Karpas-422 (cell line): Measurements from ENCODE around the gene FCHSD2. TPM values are rescaled to one million over a fixed set of nuclear protein-coding genes. Genes with fewer than 3 reads are reported as not detected.

Experiments
- DNase-seq: peaks from one replicate; pipeline ENCODE4 v3.0.0-alpha.2; 2015
- H2AFZ ChIP-seq: fragments of 200-600 bp; sonication (generic); 2 replicates; pipeline ENCODE4 v1.6.1; 2014; ENCODE audit warnings: antibody characterized with exemption, low read length, mixed read lengths
- H3K27ac ChIP-seq: fragments of 200-600 bp; sonication (generic); 2 replicates; pipeline ENCODE4 v1.5.1; 2014; ENCODE audit warnings: mild to moderate bottlenecking, low read length, moderate library complexity
- H3K27me3 ChIP-seq: fragments of 200-600 bp; sonication (generic); 2 replicates; pipeline ENCODE4 v1.6.1; 2014; ENCODE audit warnings: low read length, mixed read lengths
- H3K36me3 ChIP-seq: fragments of 200-600 bp; sonication (generic); 2 replicates; pipeline ENCODE4 v1.6.1; 2014; ENCODE audit warnings: low read length, mixed read lengths; ENCODE audit not compliant: insufficient read depth
- H3K4me1 ChIP-seq: fragments of 200-600 bp; sonication (generic); 2 replicates; pipeline ENCODE4 v1.6.1; 2014; ENCODE audit warnings: mild to moderate bottlenecking, low read length, mixed read lengths
- H3K4me2 ChIP-seq: fragments of 200-600 bp; sonication (generic); 2 replicates; pipeline ENCODE4 v1.6.1; 2014; ENCODE audit warnings: low read length, low read depth, mild to moderate bottlenecking; ENCODE audit not compliant: poor library complexity, severe bottlenecking
- H3K4me3 ChIP-seq: fragments of 200-600 bp; sonication (generic); 2 replicates; pipeline ENCODE4 v1.5.1; 2014; ENCODE audit warnings: mild to moderate bottlenecking, antibody characterized with exemption, low read length, mixed read lengths
- H3K79me2 ChIP-seq: fragments of 200-600 bp; sonication (generic); 2 replicates; pipeline ENCODE4 v1.6.1; 2014; ENCODE audit warnings: mild to moderate bottlenecking, low read length, mixed read lengths
- H3K9ac ChIP-seq: fragments of 200-600 bp; sonication (generic); 2 replicates; pipeline ENCODE4 v1.6.0; 2014; ENCODE audit warnings: low read length
- H3K9me2 ChIP-seq: fragments of 200-600 bp; sonication (generic), shearing (Covaris generic); replicated peaks from 2 replicates; pipeline ENCODE4 v1.6.0; 2014; ENCODE audit warnings: mild to moderate bottlenecking, low read length, moderate library complexity; ENCODE audit not compliant: insufficient read depth
- H3K9me3 ChIP-seq: fragments of 300-700, 200-600 bp; sonication (generic); 2 replicates; pipeline ENCODE4 v1.6.1; 2014; ENCODE audit warnings: low read length, mixed read lengths
- H4K20me1 ChIP-seq: fragments of 200-600 bp; sonication (generic); 2 replicates; pipeline ENCODE4 v1.6.1; 2014; ENCODE audit warnings: mild to moderate bottlenecking, antibody characterized with exemption, low read length, low read depth; ENCODE audit not compliant: insufficient read depth
- total RNA-seq: library from RNA; depleted of rRNA; stranded (reverse); fragments of >200 nt; shearing (Covaris generic); gene quantifications from 2 replicates; pipeline ENCODE4 v1.2.3, GENCODE V29; 2014; ENCODE audit warnings: low replicate concordance

The FCHSD2 gene
- total RNA-seq, 1 experiment from 2014 or later, result 48.2 TPM

DNA sequence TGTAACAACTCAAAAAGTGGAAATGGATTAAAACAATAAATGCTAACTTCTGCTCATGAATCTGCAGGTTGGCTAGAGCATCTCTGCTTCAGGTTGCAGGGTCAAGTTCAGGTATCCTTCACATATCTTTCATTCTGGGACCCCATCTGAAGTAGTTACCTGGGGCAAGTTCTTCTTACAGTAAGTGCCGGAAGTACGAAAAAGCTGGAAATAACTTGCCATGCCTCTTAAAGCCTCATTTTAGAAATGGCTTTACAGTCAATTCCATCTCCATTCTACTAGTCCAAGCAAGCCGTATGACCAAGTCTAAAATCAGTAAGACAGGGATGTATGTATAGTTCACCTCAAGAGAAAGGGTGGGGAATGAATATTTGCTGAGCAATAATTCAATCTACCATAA lies 93.7 kb downstream of the FCHSD2 start:
- peak overlapping the region; percentile 49 for H3K4me2 ChIP-seq
- H3K9ac ChIP-seq, result peak overlapping the region; percentile 35
- peak overlapping the region; percentile 24 for H3K4me3 ChIP-seq
- H2AFZ ChIP-seq, result no peak overlapping the region
- H3K9me2 ChIP-seq, result no peaks in the 10 kb centered on the region
- peaks cover 13% of the 10 kb centered on the region; the same call in 1 of the 2 replicates for H3K36me3 ChIP-seq
- no peaks in the 10 kb centered on the region for H3K27me3 ChIP-seq
- peaks cover 59% of the 10 kb centered on the region for H3K4me1 ChIP-seq
- no peaks in the 10 kb centered on the region for H3K9me3 ChIP-seq
- DNase-seq, result peak; percentile 62
- H3K79me2 ChIP-seq, result peaks cover 83% of the 10 kb centered on the region
- H4K20me1 ChIP-seq, result no peaks in the 10 kb centered on the region
- H3K27ac ChIP-seq, result peak overlapping the region; percentile 84

DNA sequence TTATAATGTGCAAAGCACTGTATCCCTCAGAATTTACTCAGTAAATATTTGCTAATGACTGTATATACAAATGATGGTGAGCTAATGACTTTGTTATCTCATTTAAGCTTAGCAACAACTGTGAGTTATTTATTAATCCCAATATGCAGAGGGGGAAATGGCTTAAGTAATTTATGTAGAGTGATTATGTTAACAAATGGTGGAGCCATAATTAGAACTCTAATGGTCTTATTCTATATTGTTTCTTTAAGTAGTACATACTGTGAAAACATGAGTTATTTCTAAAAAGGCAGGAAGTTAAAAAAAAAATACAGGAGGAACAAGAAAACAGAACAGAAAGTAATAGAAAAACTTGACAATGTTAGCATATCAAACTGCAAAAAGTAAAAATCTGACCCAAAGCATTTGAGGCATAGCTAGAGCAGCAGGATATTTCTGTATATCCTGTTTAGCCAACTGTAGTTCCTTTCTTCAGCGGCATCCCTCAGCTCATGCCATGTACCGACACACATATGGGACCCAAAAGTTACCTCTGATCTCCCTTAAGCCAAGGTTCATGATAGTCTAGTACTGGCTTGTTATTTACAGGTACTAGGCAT lies 94.2 kb downstream of the FCHSD2 start:
- Histone ChIP-seq H3K36me3 (peaks cover 18% of the 10 kb centered on the region; the same call in 1 of the 2 replicates), H3K4me2 (peak overlapping the region; percentile 49), H2AFZ (no peak overlapping the region), H3K9me2 (no peaks in the 10 kb centered on the region), H3K9ac (peak overlapping the region; percentile 35), H3K27ac (peak overlapping the region; percentile 84), H3K4me1 (peaks cover 55% of the 10 kb centered on the region), H3K9me3 (no peaks in the 10 kb centered on the region), H3K27me3 (no peaks in the 10 kb centered on the region), H4K20me1 (no peaks in the 10 kb centered on the region), H3K4me3 (peak overlapping the region; percentile 24), H3K79me2 (peaks cover 84% of the 10 kb centered on the region)
- peak; percentile 81 for DNase-seq

DNA sequence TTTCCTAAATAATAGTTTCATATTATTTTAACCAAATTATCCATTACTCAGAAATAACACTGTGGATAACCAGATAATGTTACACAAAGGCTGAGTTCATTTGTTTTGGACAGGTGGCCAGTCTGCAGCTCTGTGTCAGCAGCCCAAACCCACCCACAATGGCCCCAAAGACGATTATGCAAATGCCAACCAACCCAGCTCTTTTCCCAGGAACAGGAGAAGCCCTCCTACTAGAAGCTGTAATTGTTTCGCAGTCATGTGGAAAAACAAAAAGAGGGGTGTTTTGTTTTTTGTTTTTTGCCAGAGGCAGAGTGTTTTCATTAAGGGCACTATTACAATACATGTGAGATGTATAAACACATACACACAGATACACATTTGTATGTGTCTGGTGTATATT lies 102.1 kb downstream of the FCHSD2 start:
- DNase-seq, result no peak
- Histone ChIP-seq H3K9me2 (no peaks in the 10 kb centered on the region), H3K36me3 (peaks cover 39% of the 10 kb centered on the region), H3K27ac (no peak overlapping the region), H4K20me1 (no peaks in the 10 kb centered on the region), H2AFZ (no peak overlapping the region), H3K79me2 (peaks cover 91% of the 10 kb centered on the region), H3K27me3 (no peaks in the 10 kb centered on the region), H3K4me1 (no peaks in the 10 kb centered on the region), H3K9me3 (no peaks in the 10 kb centered on the region), H3K4me2 (no peak overlapping the region), H3K9ac (no peak overlapping the region), H3K4me3 (no peak overlapping the region)

DNA sequence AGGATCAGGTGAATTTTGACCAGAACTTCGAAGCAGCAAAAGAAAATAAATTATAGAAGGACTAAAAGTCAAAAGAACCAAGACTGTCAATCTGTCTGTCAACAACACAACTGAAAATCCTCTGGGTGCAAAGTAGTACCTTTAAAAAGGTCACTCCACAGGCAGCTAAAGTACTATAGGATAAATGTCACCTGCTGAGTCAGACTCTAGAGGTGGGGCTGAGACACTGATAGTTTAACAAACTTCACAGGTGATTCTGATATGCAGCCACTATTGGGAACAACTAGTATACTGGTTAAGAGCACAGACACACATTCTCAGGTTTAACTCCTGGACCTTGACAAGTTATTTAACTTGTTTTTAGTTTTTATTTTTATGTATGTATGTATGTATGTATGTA lies 107.3 kb downstream of the FCHSD2 start:
- Histone ChIP-seq H3K4me2 (no peak overlapping the region), H3K9me2 (no peaks in the 10 kb centered on the region), H3K27me3 (no peaks in the 10 kb centered on the region), H3K9me3 (peaks cover 7% of the 10 kb centered on the region), H3K4me3 (no peak overlapping the region), H4K20me1 (no peaks in the 10 kb centered on the region), H3K4me1 (no peaks in the 10 kb centered on the region), H3K36me3 (peaks cover 66% of the 10 kb centered on the region), H2AFZ (no peak overlapping the region), H3K79me2 (peaks cover 90% of the 10 kb centered on the region), H3K9ac (no peak overlapping the region), H3K27ac (peak overlapping the region; percentile 8; the same call in 1 of the 2 replicates)
- no peak for DNase-seq

DNA sequence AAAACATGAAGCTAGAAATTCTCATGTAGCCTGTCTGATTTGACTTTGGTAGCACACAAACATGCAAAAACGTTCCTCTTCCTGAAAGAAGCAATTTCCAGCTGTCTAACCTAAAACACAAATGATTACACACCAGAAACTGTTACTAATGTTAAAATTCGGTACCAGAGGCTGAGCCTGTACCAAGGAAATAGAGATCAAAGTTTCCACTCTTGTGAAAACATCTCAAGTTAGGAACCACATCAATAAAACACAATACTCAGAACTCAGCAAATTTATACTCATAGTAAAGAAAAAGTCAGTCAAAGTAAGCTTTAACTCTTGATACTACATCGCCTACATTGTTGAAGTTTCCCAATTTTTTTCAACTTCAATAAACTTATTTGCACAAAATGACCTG lies 107.8 kb downstream of the FCHSD2 start:
- Histone ChIP-seq H3K79me2 (peaks cover 91% of the 10 kb centered on the region), H3K9me3 (peaks cover 11% of the 10 kb centered on the region), H3K9ac (no peak overlapping the region), H3K27ac (peak overlapping the region; percentile 8; the same call in 1 of the 2 replicates), H3K4me3 (no peak overlapping the region), H2AFZ (no peak overlapping the region), H3K4me2 (no peak overlapping the region), H3K36me3 (peaks cover 71% of the 10 kb centered on the region), H3K4me1 (no peaks in the 10 kb centered on the region), H4K20me1 (no peaks in the 10 kb centered on the region), H3K9me2 (no peaks in the 10 kb centered on the region), H3K27me3 (no peaks in the 10 kb centered on the region)
- DNase-seq, result no peak

DNA sequence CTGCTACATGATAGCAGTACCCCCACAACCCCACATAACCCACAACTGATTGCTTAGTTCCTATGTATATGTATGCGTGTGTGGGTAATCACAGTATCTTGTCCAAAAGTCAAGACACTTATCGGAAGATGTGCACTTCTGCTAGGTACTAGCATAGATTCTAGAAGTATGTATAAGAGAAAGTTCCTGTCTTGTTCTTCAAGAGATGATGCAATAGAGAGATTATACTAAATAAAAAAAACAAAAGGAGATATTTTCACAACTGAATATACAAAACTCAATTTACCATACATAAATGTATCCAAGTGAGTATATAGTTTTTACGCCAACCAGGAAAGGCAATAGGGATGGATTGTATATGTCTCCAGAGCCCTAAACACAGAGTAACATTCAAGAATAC lies 112.0 kb downstream of the FCHSD2 start:
- H4K20me1 ChIP-seq, result no peaks in the 10 kb centered on the region
- no peak for DNase-seq
- no peak overlapping the region for H3K9ac ChIP-seq
- H3K9me2 ChIP-seq, result no peaks in the 10 kb centered on the region
- H2AFZ ChIP-seq, result no peak overlapping the region
- H3K9me3 ChIP-seq, result peaks cover 28% of the 10 kb centered on the region
- no peak overlapping the region for H3K4me3 ChIP-seq
- peaks cover 8% of the 10 kb centered on the region for H3K4me1 ChIP-seq
- H3K27ac ChIP-seq, result no peak overlapping the region
- peaks cover 67% of the 10 kb centered on the region for H3K36me3 ChIP-seq
- H3K27me3 ChIP-seq, result no peaks in the 10 kb centered on the region
- H3K4me2 ChIP-seq, result no peak overlapping the region
- peaks cover 91% of the 10 kb centered on the region for H3K79me2 ChIP-seq

DNA sequence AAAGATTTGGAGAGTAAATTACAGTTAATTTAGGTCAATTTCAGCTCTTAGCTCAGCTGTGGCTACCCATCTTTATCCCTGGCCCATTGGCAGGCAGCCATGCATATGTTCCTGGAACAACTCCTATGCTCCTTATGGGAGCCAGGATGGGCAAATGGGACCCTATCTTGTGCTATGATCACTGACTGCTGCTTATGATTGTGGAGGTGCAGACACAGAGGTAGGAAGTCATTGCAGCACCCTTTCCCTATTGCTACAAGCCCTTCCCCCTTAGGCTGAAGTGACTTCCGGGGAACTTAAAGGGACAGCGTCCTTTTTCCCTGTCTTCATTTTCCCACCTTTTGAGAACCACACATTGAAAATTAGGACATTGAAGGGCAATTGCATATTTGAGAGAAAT lies 112.7 kb downstream of the FCHSD2 start:
- Histone ChIP-seq H3K27me3 (no peaks in the 10 kb centered on the region), H3K9ac (no peak overlapping the region), H3K9me3 (peaks cover 29% of the 10 kb centered on the region), H3K36me3 (peaks cover 62% of the 10 kb centered on the region), H2AFZ (no peak overlapping the region), H3K4me3 (no peak overlapping the region), H3K79me2 (peaks cover 91% of the 10 kb centered on the region), H3K9me2 (no peaks in the 10 kb centered on the region), H3K4me2 (no peak overlapping the region), H3K27ac (no peak overlapping the region), H3K4me1 (peaks cover 8% of the 10 kb centered on the region), H4K20me1 (no peaks in the 10 kb centered on the region)
- no peak for DNase-seq

DNA sequence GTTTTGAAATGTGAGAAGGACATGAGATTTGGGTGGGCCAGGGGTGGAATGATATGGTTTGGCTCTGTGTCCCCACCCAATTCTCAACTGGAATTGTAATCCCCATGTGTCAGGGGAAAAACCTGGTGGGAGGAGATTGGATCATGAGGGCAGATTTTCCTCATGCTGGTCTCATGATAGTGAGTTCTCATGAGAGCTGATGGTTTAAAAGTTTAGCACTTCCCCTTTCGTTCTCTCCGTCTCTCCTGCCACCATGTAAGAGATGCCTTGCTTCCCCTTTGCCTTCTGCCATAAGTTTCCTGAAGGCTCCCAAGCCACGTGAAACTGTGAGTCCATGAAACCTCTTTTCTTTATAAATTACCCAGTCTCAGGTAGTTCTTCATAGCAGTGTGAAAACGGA lies 113.5 kb downstream of the FCHSD2 start:
- no peaks in the 10 kb centered on the region for H3K27me3 ChIP-seq
- peaks cover 8% of the 10 kb centered on the region for H3K4me1 ChIP-seq
- no peak overlapping the region for H3K27ac ChIP-seq
- H4K20me1 ChIP-seq, result no peaks in the 10 kb centered on the region
- peaks cover 65% of the 10 kb centered on the region for H3K36me3 ChIP-seq
- H3K4me3 ChIP-seq, result no peak overlapping the region
- no peak overlapping the region for H3K9ac ChIP-seq
- H2AFZ ChIP-seq, result no peak overlapping the region
- peaks cover 32% of the 10 kb centered on the region for H3K9me3 ChIP-seq
- DNase-seq, result no peak
- peaks cover 94% of the 10 kb centered on the region for H3K79me2 ChIP-seq
- no peak overlapping the region for H3K4me2 ChIP-seq
- H3K9me2 ChIP-seq, result no peaks in the 10 kb centered on the region
